ENCODE measurements around the gene B4GALT7. TPM values are rescaled to one million over a fixed set of nuclear protein-coding genes. Genes with fewer than 3 reads are reported as not detected.

Gene B4GALT7
- total RNA-seq, 4 donors from 2014 or later, result 13.6 to 41.1 (median 29.8) TPM

DNA sequence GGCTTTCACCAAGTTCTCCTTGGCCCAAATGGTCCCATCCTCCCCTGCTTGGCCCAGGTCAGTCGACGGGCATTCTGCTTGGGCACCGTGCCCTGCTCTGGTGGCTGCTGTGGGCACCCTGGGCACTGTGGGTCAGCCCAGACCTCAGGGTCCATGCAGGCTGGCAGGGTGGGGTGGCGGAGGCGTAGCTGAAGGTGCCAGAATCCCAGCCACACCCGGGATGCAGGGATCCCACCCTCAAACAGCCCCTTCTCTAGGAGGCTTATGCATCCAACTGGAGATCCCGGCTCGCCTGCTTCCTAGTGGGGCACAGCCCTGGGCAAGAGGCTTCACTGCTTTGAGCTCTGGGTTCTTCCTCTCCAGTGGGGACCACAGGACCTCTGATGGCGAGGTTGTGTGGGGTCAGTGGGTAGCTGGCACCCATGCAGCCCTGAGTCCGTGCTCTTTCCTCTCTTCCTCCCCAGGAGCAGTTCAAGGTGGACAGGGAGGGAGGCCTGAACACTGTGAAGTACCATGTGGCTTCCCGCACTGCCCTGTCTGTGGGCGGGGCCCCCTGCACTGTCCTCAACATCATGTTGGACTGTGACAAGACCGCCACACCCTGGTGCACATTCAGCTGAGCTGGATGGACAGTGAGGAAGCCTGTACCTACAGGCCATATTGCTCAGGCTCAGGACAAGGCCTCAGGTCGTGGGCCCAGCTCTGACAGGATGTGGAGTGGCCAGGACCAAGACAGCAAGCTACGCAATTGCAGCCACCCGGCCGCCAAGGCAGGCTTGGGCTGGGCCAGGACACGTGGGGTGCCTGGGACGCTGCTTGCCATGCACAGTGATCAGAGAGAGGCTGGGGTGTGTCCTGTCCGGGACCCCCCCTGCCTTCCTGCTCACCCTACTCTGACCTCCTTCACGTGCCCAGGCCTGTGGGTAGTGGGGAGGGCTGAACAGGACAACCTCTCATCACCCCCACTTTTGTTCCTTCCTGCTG is 9.4 kb downstream of the B4GALT7 start:
- peaks cover 0 to 9% (median 2%) of the 10 kb centered on the region in 4 donors for H3K4me1 ChIP-seq
- no peak for DNase-seq (ENCODE audit: low spot score in 2 of 2)
- H3K36me3 ChIP-seq, result peaks cover 0 to 57% (median 0%) of the 10 kb centered on the region in 3 donors
- H3K27me3 ChIP-seq, result no peaks in the 10 kb centered on the region
- H3K9me3 ChIP-seq, result no peaks in the 10 kb centered on the region
- no peak overlapping the region for H3K4me3 ChIP-seq
- TF ChIP-seq POLR2A (IDR thresholded peaks at IDR 0.05) (no peak), EP300 (IDR thresholded peaks at IDR 0.05) (no peak)
- TF ChIP-seq, protein P1, sequence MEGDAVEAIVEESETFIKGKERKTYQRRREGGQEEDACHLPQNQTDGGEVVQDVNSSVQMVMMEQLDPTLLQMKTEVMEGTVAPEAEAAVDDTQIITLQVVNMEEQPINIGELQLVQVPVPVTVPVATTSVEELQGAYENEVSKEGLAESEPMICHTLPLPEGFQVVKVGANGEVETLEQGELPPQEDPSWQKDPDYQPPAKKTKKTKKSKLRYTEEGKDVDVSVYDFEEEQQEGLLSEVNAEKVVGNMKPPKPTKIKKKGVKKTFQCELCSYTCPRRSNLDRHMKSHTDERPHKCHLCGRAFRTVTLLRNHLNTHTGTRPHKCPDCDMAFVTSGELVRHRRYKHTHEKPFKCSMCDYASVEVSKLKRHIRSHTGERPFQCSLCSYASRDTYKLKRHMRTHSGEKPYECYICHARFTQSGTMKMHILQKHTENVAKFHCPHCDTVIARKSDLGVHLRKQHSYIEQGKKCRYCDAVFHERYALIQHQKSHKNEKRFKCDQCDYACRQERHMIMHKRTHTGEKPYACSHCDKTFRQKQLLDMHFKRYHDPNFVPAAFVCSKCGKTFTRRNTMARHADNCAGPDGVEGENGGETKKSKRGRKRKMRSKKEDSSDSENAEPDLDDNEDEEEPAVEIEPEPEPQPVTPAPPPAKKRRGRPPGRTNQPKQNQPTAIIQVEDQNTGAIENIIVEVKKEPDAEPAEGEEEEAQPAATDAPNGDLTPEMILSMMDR (IDR thresholded peaks at IDR 0.05), result no peak
- no peak overlapping the region for H3K27ac ChIP-seq
- WGBS, 2 donors, result 73 to 78% methylated on average over 16 to 21 of the region's 21 CpGs

DNA sequence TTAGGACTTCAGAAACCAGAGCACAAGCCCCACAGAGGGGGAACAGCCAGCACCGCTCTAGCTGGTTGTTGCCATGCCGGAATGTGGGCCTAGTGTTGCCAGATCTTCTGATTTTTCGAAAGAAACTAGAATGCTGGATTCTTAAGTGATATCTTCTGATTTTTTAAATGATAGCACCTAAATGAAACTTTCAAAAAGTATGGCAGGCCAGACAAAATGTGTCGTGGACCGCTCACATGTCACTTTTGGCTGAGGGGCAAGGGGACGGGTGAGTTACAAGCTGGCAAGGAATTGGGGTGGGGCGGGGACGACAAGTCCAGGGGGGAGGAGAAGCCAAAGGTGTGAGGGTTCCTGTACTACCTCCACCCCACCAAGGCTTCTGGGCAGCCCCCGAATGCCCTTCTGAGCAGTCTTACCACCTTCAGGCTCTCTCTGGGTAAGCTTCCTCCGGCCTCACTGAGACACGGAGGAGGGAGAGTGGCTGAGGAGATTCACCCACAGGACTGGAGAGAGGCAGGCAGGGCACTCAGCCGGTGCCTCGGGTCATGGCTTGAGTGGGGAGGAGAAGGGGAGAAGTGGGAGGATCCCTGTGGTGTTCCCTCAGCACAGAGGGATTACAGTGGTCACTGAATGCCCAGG is 10.3 kb downstream of the B4GALT7 start:
- no peaks in the 10 kb centered on the region for H3K9me3 ChIP-seq
- TF ChIP-seq EP300 (IDR thresholded peaks at IDR 0.05), result no peak
- no peak for TF ChIP-seq POLR2A (IDR thresholded peaks at IDR 0.05)
- TF ChIP-seq, protein P1 (IDR thresholded peaks at IDR 0.05), result no peak
- no peak overlapping the region for H3K27ac ChIP-seq
- peaks cover 0 to 9% (median 2%) of the 10 kb centered on the region in 4 donors for H3K4me1 ChIP-seq
- H3K36me3 ChIP-seq, result peaks cover 0 to 49% (median 0%) of the 10 kb centered on the region in 3 donors
- no peak overlapping the region for H3K4me3 ChIP-seq
- WGBS, 2 donors, result 62 to 78% methylated on average over 12 to 13 of the region's 13 CpGs
- H3K27me3 ChIP-seq, result no peaks in the 10 kb centered on the region
- DNase-seq (ENCODE audit: low spot score in 2 of 2), result no peak

DNA sequence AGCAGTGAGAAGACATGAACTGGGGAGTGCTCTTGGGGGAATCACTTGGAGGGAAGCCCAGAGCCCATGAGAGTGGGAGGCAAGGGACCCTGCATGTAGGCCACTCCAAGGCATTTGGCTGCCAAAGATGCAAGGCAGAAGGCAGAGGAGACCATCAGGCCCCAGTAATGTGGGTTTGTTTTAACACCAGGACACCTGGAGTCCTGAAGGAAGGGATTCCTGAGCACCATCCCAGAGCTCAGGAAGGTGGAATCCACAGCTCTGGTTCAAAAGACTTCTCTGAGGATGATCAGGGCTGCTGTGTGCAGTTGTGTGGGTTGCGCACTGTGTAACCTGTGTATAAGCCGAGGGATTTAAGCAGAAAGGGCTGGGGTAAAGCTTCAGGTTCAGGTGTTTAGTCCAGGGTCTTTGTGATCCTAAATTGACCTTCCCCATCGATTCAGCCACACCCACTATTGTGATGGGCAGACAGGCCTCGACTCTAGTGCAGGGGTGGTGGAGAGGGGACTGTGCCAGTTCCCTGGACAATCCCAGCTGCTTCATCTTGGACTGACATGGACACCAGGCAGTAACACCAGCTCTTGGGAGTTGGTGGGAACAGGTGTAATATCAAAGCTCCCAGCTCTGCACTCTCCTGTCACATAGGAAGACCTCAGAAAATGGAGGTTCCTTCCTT is 11.0 kb downstream of the B4GALT7 start:
- Histone ChIP-seq H3K9me3 (no peaks in the 10 kb centered on the region), H3K36me3 (peaks cover 0 to 42% (median 0%) of the 10 kb centered on the region in 3 donors), H3K4me3 (no peak overlapping the region), H3K27ac (no peak overlapping the region), H3K4me1 (peaks cover 0 to 9% (median 2%) of the 10 kb centered on the region in 4 donors), H3K27me3 (no peaks in the 10 kb centered on the region)
- TF ChIP-seq, protein P1 (IDR thresholded peaks at IDR 0.05), result no peak
- TF ChIP-seq POLR2A (IDR thresholded peaks at IDR 0.05) (no peak), EP300 (IDR thresholded peaks at IDR 0.05) (no peak)
- DNase-seq (ENCODE audit: low spot score in 2 of 2), result no peak
- 77 to 88% methylated on average over 4 of the region's 4 CpGs for WGBS, 2 donors

GRCh38 chr5:177611446-177612214 is 11.7 kb downstream of the B4GALT7 start:
- H3K27ac ChIP-seq, result no peak overlapping the region
- WGBS, 2 donors, result 87 to 88% methylated on average over 15 of the region's 15 CpGs
- H3K4me3 ChIP-seq, result no peak overlapping the region
- no peaks in the 10 kb centered on the region for H3K27me3 ChIP-seq
- H3K36me3 ChIP-seq, result peaks cover 0 to 40% (median 0%) of the 10 kb centered on the region in 3 donors
- peaks cover 0 to 9% (median 2%) of the 10 kb centered on the region in 4 donors for H3K4me1 ChIP-seq
- TF ChIP-seq POLR2A (IDR thresholded peaks at IDR 0.05), result no peak
- TF ChIP-seq, protein P1 (IDR thresholded peaks at IDR 0.05), result no peak
- no peak for TF ChIP-seq EP300 (IDR thresholded peaks at IDR 0.05)
- no peak for DNase-seq (ENCODE audit: low spot score in 2 of 2)
- H3K9me3 ChIP-seq, result no peaks in the 10 kb centered on the region

All from tibial nerve (tissue), 4 donors.